ENCODE measurements around the gene WASF2. TPM values are rescaled to one million over a fixed set of nuclear protein-coding genes. Genes with fewer than 3 reads are reported as not detected.

Gene WASF2
- 46.8 to 64.9 TPM (median 56.1 TPM) in 5 replicates for total RNA-seq (2022; extraction: Qiagen RNA extraction)

DNA sequence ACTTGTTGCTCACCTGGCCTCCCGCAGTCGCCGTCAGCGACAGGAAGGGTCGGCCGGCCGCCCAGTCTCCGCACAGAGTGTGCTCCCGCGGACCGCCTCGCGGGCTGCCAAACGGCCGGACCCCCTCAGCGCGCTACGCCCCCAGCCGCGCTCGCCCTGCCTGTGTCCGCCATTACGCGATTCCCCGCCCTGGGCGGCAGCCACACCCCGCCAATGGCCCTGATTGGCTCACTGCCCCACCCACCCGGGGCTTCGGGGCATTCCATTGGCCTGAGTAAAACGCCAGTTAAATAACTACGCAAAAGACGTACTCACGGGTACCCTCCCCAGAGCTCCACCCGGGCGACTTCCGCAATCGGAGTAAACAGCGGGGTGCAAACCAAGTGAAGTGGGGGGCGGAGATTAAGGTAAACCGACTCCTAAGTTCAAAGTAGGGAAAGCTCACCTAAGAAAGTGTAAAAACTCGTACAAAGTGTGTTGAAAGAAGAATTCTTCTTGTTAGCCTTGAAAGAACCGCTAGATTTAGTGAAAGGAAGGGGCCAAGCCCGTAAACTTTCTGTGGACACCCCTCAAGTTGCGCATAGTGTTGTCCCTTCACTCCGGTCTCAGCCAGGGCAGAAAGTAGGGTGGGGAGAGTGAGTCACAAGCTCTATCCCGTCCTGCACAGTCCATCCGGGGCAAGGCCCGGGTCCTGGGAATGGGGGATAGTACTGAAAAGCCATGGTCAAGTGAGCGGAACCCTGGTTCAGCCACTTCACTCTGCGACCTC lies at the start of gene WASF2:
TSS of gene WASF2 (minus strand) at position 195 of the 769 bp plus-strand sequence. CDS start 61,277 bp downstream, outside the sequence.

DNA sequence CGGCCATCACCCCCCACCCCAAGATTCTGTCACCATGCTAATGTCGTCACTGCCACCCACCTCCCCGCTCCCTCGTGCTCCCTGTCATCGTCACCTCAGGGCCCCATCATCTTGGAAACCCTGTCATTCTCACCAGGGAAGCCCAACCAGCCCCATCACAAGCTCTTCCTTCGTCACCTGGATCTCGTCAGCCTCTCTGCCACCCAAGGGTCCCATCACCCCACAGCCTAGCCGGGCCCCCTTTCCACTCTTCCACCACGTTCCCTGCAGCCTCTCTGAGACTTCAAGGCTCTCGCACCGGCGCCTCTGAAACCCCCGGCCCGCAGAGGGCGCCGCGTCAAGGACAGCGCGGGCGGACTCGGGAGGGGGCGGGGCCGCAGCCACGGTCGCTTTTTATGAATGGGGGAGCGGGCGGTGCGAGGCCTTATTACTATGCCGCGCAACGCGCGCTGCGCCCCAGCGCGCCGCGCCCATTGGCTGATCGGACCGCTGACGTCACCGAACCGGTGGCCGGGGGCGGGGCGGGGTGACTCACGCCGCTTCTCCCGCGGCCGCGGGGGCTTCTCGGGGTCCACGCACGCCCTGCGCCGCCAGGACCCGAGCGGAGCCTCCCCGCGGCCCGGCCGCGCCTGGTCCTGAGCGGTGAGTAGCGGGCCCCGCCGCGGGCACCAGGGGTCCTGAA lies 97.7 kb downstream of the WASF2 start, which contains the start of gene GPR3:
TSS of gene GPR3 (plus strand) at position 527 of the 682 bp plus-strand sequence. CDS start 1,177 bp downstream, outside the sequence.

DNA sequence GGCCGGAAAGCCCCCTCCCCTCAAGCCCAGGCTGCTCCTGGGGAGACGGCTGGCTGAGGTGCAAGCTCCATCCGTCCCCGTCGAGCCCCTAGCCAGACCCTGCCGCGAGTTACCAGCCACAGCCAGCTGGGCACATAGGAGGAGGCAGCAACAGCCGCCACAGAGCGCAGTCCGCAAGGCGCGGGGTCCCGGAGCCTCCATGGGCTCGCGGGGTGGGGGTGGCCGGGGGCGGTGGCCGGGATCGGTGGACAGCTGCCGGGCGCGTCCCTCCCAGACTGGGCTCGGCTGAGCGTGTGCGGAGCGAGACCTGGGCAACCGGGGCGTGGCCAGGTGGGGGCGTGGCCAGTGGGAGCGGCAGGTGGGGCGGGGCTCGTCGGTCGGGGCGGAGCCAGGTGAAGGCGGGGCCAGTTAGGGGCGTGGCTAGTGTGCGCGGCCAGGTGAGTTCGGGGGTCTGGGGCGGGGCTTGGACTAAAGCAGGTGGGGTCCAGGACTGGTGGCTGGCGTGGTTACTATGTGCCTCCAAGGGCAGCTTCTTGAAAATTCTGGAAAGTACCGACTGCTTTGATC lies 106.8 kb downstream of the WASF2 start, which contains the start of gene CD164L2:
TSS of gene CD164L2 (minus strand) at position 295 of the 567 bp plus-strand sequence. CDS start at position 201, 94 bp downstream.

GRCh38 chr1:27374362-27375086 lies 115.4 kb downstream of the WASF2 start, which contains the start of gene FCN3:
TSS of gene FCN3 (minus strand) at chr1:27374824. CDS start at chr1:27374818, 6 bp downstream.

DNA sequence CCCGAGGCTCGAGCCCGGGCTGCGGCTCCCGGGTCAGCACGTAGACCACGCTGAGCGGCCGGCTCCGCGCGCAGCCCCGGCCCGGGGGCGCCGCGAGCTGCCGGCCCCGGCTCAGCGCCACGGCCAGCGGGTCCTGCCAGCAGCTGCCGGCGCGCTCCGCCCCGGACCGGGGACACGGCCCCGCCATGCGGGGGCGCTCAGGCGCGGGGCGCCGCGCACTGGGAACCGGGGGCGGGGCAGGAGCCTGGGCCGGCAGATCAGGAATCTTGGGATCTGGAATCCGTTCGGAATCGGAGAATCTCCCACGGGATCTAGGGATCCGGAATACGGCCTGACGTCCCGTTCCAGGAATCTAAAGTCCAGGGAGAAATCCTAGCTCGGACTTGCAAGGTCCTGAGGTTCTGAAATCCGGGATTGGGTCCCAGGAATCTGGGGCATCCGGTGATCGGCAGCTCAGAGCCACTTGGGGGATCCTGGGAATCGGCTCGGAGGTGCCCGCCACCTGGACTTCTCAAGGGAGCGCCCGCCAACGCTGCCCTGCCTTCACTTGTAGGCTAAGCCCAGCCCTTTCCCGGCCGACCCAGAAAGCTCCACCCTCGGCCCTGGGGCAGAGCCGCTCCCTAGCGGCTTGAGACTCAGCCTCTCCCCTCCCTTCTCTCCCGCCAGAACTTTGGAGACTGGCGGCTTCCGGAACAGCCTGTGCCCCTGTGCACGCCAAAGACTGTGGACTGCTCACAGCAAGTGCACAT lies 123.4 kb downstream of the WASF2 start, which contains the start of gene MAP3K6:
TSS of gene MAP3K6 (minus strand) at position 551 of the 749 bp plus-strand sequence. CDS start at position 187, 364 bp downstream.

Other genes starting within 250 kb of the WASF2 start
- gene TMEM222, start 168.0 kb downstream of the WASF2 start, total RNA-seq (2022; extraction: Qiagen RNA extraction) = 41.7 to 51.8 TPM (median 46.5 TPM) in 5 replicates
- gene SYTL1, start 148.1 kb downstream of the WASF2 start, total RNA-seq (2022; extraction: Qiagen RNA extraction) = 0.26 to 0.56 TPM (median 0.51 TPM) in 5 replicates
- gene MAP3K6, start 123.2 kb downstream of the WASF2 start, total RNA-seq (2022; extraction: Qiagen RNA extraction) = 12.7 to 19.2 TPM (median 16.2 TPM) in 5 replicates
- not detected in 5 replicates for gene FCN3, start 115.3 kb downstream of the WASF2 start, total RNA-seq (2022; extraction: Qiagen RNA extraction)
- not detected in 5 replicates for gene CD164L2, start 106.8 kb downstream of the WASF2 start, total RNA-seq (2022; extraction: Qiagen RNA extraction)
- 1.3 to 1.8 TPM (median 1.7 TPM) in 5 replicates for gene GPR3, start 97.5 kb downstream of the WASF2 start, total RNA-seq (2022; extraction: Qiagen RNA extraction)
- gene AHDC1, start 114.0 kb upstream of the WASF2 start, total RNA-seq (2022; extraction: Qiagen RNA extraction) = 18.0 to 27.0 TPM (median 26.3 TPM) in 5 replicates
- gene FGR, start 145.0 kb upstream of the WASF2 start, total RNA-seq (2022; extraction: Qiagen RNA extraction) = 0.06 to 0.09 TPM (median 0.07 TPM) in 3 of 5 replicates, not detected in the others
- gene IFI6, start 182.0 kb upstream of the WASF2 start, total RNA-seq (2022; extraction: Qiagen RNA extraction) = 8.4 to 14.3 TPM (median 11.7 TPM) in 5 replicates
- 5.3 to 8.2 TPM (median 6.9 TPM) in 5 replicates for gene FAM76A, start 235.8 kb upstream of the WASF2 start, total RNA-seq (2022; extraction: Qiagen RNA extraction)

Data from A549 treated with Hydrocortisone at 1 μM for 4 hours (cell line).